GM23338 (cell line): ENCODE measurements around the gene CFAP157. TPM values are rescaled to one million over a fixed set of nuclear protein-coding genes. Genes with fewer than 3 reads are reported as not detected.
A peak's percentile ranks its signal among the peaks of the same experiment; 100 is the strongest.

ENCODE experiments used
- ATAC-seq: fragments of 200-7000 bp; cut with Tn5 transposase; 3 replicates; pipeline ENCODE4 v1.9.1; 2020
- DNase-seq: peaks from one replicate; pipeline ENCODE4 v3.0.0-alpha.2; 2015; ENCODE audit warnings: low spot score
- H2AFZ ChIP-seq: fragments of 200-600 bp; sonication (generic); 2 replicates; pipeline ENCODE4 v1.8.0; 2016; ENCODE audit warnings: antibody characterized with exemption, mild to moderate bottlenecking, moderate library complexity
- H3F3A ChIP-seq: fragments of 200-600 bp; sonication (generic); replicated peaks from 2 replicates; pipeline ENCODE4 v1.8.0; 2017; ENCODE audit warnings: antibody characterized with exemption, mixed run types, low read depth
- H3K27ac ChIP-seq: fragments of 200-600 bp; sonication (generic); 2 replicates; pipeline ENCODE4 v1.6.1; 2016; ENCODE audit warnings: low read depth
- H3K27me3 ChIP-seq: fragments of 200-600 bp; sonication (generic); 2 replicates; pipeline ENCODE4 v1.8.0; 2016; ENCODE audit warnings: mild to moderate bottlenecking, mixed run types, moderate library complexity; ENCODE audit not compliant: insufficient read depth
- H3K36me3 ChIP-seq: fragments of 200-600 bp; sonication (generic); 2 replicates; pipeline ENCODE4 v1.8.0; 2016; ENCODE audit warnings: mild to moderate bottlenecking; ENCODE audit not compliant: insufficient read depth
- H3K4me1 ChIP-seq: fragments of 200-600 bp; sonication (generic); 2 replicates; pipeline ENCODE4 v1.8.0; 2016; ENCODE audit warnings: mild to moderate bottlenecking, moderate library complexity; ENCODE audit not compliant: insufficient read depth
- H3K4me2 ChIP-seq: fragments of 200-600 bp; sonication (generic); 2 replicates; pipeline ENCODE4 v1.7.1; 2017; ENCODE audit warnings: mixed run types
- H3K4me3 ChIP-seq: fragments of 200-600 bp; sonication (generic); 2 replicates; pipeline ENCODE4 v1.6.1; 2016; ENCODE audit warnings: mixed run types
- H3K79me2 ChIP-seq: fragments of 200-600 bp; sonication (generic); replicated peaks from 2 replicates; pipeline ENCODE4 v1.8.0; 2017; ENCODE audit warnings: mild to moderate bottlenecking; ENCODE audit not compliant: insufficient read depth
- H3K9me2 ChIP-seq: fragments of 200-600 bp; sonication (generic); 2 replicates; pipeline ENCODE4 v1.8.0; 2017; ENCODE audit not compliant: insufficient read depth
- H4K20me1 ChIP-seq: fragments of 200-600 bp; sonication (generic); replicated peaks from 2 replicates; pipeline ENCODE4 v1.8.0; 2017; ENCODE audit warnings: mild to moderate bottlenecking; ENCODE audit not compliant: insufficient read depth
- H3K27ac Mint-ChIP-seq: 2 replicates; pipeline ENCODE4 v1.8.0; 2020; ENCODE audit warnings: inconsistent platforms, mild to moderate bottlenecking, moderate library complexity, mixed read lengths
- H3K27me3 Mint-ChIP-seq: 3 replicates; pipeline ENCODE4 v1.8.0; 2022; ENCODE audit warnings: low read depth, mild to moderate bottlenecking, moderate library complexity, mixed read lengths, inconsistent platforms; ENCODE audit not compliant: insufficient read depth, poor library complexity
- H3K36me3 Mint-ChIP-seq: 3 replicates; pipeline ENCODE4 v1.8.0; 2021; ENCODE audit warnings: low read depth, mild to moderate bottlenecking, inconsistent platforms, moderate library complexity, mixed read lengths
- H3K4me1 Mint-ChIP-seq: 3 replicates; pipeline ENCODE4 v1.8.0; 2020; ENCODE audit warnings: mild to moderate bottlenecking, inconsistent platforms, mixed read lengths
- H3K4me3 Mint-ChIP-seq: 3 replicates; pipeline ENCODE4 v1.8.0; 2021; ENCODE audit warnings: moderate library complexity, mild to moderate bottlenecking, inconsistent platforms, mixed read lengths
- H3K9me3 Mint-ChIP-seq: 3 replicates; pipeline ENCODE4 v1.8.0; 2020; ENCODE audit warnings: moderate library complexity, mild to moderate bottlenecking, inconsistent platforms, mixed read lengths
- EZH2phosphoT487 ChIP-seq: fragments of 200-600 bp; sonication (generic); IDR thresholded peaks from one replicate; pipeline ENCODE4 v1.8.1; 2018; ENCODE audit warnings: antibody characterized with exemption; ENCODE audit not compliant: unreplicated experiment
- NANOG ChIP-seq: IDR thresholded peaks from 2 replicates; pipeline ENCODE4 v1.6.1; 2016; ENCODE audit warnings: antibody characterized with exemption, borderline replicate concordance
- POLR2AphosphoS5 ChIP-seq: IDR thresholded peaks from 2 replicates; pipeline ENCODE4 v1.6.1; 2016; ENCODE audit warnings: antibody characterized with exemption, low read depth
- STAT1 ChIP-seq: IDR thresholded peaks from one replicate; pipeline ENCODE4 v1.6.1; 2016; ENCODE audit warnings: antibody characterized with exemption; ENCODE audit not compliant: unreplicated experiment
- polyA plus RNA-seq: library from polyadenylated mRNA; unstranded; fragments of >200 nt; fragmentation: Nextera tagmentation; extraction: Ambion mirVana; gene quantifications from 2 replicates; pipeline ENCODE4 v1.2.1, GENCODE V29; 2016
- total RNA-seq: library from RNA; depleted of rRNA; stranded (reverse); fragments of >200 nt; shearing (Covaris generic); gene quantifications from 2 replicates; pipeline ENCODE4 v1.2.3, GENCODE V29; 2014
- TF ChIP-seq, protein P1 (sequence below): IDR thresholded peaks from 2 replicates; pipeline ENCODE4 v1.6.1; 2016; ENCODE audit warnings: antibody characterized with exemption
- TF ChIP-seq, protein P2 (sequence below): IDR thresholded peaks from one replicate; pipeline ENCODE4 v1.6.1; 2018; ENCODE audit warnings: antibody characterized with exemption; ENCODE audit not compliant: unreplicated experiment
- TF ChIP-seq, protein P3 (sequence below): fragments of 250-450 bp; sonication (Bioruptor Pico); IDR thresholded peaks from 2 replicates; pipeline ENCODE4 v1.5.0; 2020; ENCODE audit warnings: mild to moderate bottlenecking, moderate library complexity

CFAP157 gene
- total and polyA plus RNA-seq, 2 experiments from 2014 or later, result 0.17 to 0.55 TPM

DNA sequence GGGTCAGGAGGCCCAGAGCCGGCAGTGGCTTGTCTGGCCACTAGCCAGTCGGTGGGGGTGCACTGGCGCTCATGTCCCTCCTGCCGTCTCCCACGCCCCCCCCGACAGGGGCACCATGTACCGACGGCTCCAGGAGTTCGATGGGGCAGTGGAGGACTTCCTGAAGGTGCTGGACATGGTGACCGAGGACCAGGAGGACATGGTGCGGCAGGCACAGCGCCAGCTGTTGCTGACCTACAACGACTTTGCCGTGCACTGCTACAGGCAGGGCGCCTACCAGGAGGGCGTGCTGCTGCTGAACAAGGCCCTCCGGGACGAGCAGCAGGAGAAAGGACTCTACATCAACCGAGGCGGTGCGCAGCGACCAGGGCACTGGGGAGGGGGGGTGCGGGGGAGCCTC, 17.2 kb downstream of the CFAP157 start:
- H3F3A ChIP-seq, result 0 out of 2 replicates have a peak, but pooled peaks cover 3% of the 10 kb centered on the region
- H3K36me3 ChIP-seq, result no peaks in the 10 kb centered on the region
- Mint-ChIP-seq H3K9me3 (no peaks in the 10 kb centered on the region), H3K4me1 (peaks cover 14% of the 10 kb centered on the region), H3K36me3 (no peaks in the 10 kb centered on the region), H3K27me3 (peaks cover 7% of the 10 kb centered on the region), H3K27ac (no peak overlapping the region), H3K4me3 (no peak overlapping the region)
- TF ChIP-seq, protein P1, sequence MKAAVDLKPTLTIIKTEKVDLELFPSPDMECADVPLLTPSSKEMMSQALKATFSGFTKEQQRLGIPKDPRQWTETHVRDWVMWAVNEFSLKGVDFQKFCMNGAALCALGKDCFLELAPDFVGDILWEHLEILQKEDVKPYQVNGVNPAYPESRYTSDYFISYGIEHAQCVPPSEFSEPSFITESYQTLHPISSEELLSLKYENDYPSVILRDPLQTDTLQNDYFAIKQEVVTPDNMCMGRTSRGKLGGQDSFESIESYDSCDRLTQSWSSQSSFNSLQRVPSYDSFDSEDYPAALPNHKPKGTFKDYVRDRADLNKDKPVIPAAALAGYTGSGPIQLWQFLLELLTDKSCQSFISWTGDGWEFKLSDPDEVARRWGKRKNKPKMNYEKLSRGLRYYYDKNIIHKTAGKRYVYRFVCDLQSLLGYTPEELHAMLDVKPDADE, result no peak
- TF ChIP-seq, protein P2, sequence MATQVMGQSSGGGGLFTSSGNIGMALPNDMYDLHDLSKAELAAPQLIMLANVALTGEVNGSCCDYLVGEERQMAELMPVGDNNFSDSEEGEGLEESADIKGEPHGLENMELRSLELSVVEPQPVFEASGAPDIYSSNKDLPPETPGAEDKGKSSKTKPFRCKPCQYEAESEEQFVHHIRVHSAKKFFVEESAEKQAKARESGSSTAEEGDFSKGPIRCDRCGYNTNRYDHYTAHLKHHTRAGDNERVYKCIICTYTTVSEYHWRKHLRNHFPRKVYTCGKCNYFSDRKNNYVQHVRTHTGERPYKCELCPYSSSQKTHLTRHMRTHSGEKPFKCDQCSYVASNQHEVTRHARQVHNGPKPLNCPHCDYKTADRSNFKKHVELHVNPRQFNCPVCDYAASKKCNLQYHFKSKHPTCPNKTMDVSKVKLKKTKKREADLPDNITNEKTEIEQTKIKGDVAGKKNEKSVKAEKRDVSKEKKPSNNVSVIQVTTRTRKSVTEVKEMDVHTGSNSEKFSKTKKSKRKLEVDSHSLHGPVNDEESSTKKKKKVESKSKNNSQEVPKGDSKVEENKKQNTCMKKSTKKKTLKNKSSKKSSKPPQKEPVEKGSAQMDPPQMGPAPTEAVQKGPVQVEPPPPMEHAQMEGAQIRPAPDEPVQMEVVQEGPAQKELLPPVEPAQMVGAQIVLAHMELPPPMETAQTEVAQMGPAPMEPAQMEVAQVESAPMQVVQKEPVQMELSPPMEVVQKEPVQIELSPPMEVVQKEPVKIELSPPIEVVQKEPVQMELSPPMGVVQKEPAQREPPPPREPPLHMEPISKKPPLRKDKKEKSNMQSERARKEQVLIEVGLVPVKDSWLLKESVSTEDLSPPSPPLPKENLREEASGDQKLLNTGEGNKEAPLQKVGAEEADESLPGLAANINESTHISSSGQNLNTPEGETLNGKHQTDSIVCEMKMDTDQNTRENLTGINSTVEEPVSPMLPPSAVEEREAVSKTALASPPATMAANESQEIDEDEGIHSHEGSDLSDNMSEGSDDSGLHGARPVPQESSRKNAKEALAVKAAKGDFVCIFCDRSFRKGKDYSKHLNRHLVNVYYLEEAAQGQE, result no peak
- TF ChIP-seq POLR2AphosphoS5, result no peak
- TF ChIP-seq NANOG, result no peak
- DNase-seq, result peak; percentile 53
- H3K4me3 ChIP-seq, result peak overlapping the region; percentile 36; the same call in 1 of the 2 replicates
- H2AFZ ChIP-seq, result peak overlapping the region; percentile 87
- H3K4me1 ChIP-seq, result peaks cover 10% of the 10 kb centered on the region
- ATAC-seq, result peak; percentile 65
- peak overlapping the region; percentile 74; the same call in 1 of the 2 replicates for H3K27ac ChIP-seq
- H3K9me2 ChIP-seq, result no peaks in the 10 kb centered on the region
- H4K20me1 ChIP-seq, result no peaks in the 10 kb centered on the region
- H3K27me3 ChIP-seq, result no peaks in the 10 kb centered on the region
- peak overlapping the region; percentile 71 for H3K4me2 ChIP-seq
- H3K79me2 ChIP-seq, result no peaks in the 10 kb centered on the region

DNA sequence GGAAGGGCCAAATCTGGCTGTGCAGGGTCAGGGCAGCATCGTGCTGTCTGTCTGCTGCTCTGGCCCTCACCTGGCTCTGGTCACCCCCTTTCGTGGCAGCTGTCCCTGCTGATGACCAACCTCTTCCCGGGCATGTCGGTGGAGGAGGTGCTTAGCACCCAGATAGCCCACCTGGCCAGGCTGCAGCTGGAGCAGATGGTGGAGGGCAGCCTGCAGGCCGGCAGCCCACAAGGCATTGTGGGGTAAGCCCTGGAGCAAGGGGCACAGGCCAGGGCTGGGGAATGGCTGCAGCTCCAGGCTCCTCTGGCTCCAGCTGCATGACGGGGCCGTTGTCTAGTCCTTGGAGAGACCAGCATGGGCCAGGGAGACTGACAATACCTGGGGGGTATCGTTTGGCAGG, 20.1 kb downstream of the CFAP157 start:
- H4K20me1 ChIP-seq, result no peaks in the 10 kb centered on the region
- Mint-ChIP-seq H3K27ac (no peak overlapping the region), H3K36me3 (no peaks in the 10 kb centered on the region), H3K4me1 (peaks cover 9% of the 10 kb centered on the region), H3K9me3 (no peaks in the 10 kb centered on the region), H3K27me3 (peaks cover 3% of the 10 kb centered on the region), H3K4me3 (no peak overlapping the region)
- no peaks in the 10 kb centered on the region for H3K27me3 ChIP-seq
- H3K4me1 ChIP-seq, result peaks cover 7% of the 10 kb centered on the region
- H3K4me2 ChIP-seq, result no peak overlapping the region
- TF ChIP-seq NANOG (no peak), STAT1 (no peak)
- no peaks in the 10 kb centered on the region for H3F3A ChIP-seq
- no peak overlapping the region for H3K27ac ChIP-seq
- no peak overlapping the region for H3K4me3 ChIP-seq
- H3K9me2 ChIP-seq, result no peaks in the 10 kb centered on the region
- ATAC-seq, result no peak
- H3K79me2 ChIP-seq, result no peaks in the 10 kb centered on the region
- H3K36me3 ChIP-seq, result no peaks in the 10 kb centered on the region
- no peak overlapping the region for H2AFZ ChIP-seq
- no peak for DNase-seq

DNA sequence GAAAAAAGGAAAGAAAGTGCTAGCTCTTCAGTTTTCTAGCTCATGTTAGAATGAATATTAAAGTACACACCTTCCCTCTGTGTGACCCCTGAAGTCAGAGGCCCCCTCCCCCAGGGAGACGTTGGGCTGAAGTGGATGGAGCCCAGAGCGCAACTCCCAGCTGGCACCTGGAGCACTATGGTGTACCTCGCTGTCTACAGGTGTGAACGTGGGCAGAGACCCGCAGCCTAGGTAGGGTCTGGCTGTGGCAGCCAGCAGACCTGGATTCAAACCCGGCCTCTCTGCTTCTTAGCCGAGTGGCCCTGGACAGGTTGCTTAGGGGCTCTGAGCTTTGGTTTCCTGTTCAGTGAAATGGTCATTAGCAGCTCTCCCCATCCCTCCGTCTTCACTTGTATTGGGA, 22.0 kb downstream of the CFAP157 start:
- Histone ChIP-seq H3K4me2 (no peak overlapping the region), H2AFZ (no peak overlapping the region), H3K4me1 (peaks cover 7% of the 10 kb centered on the region), H3K79me2 (no peaks in the 10 kb centered on the region), H3K4me3 (no peak overlapping the region), H3K36me3 (no peaks in the 10 kb centered on the region), H3K27ac (no peak overlapping the region), H3K9me2 (no peaks in the 10 kb centered on the region), H3K27me3 (no peaks in the 10 kb centered on the region), H4K20me1 (no peaks in the 10 kb centered on the region), H3F3A (no peaks in the 10 kb centered on the region)
- Mint-ChIP-seq H3K36me3 (no peaks in the 10 kb centered on the region), H3K4me3 (no peak overlapping the region), H3K27me3 (peaks cover 8% of the 10 kb centered on the region), H3K4me1 (peaks cover 12% of the 10 kb centered on the region), H3K27ac (no peak overlapping the region), H3K9me3 (no peaks in the 10 kb centered on the region)
- DNase-seq, result no peak
- no peak for ATAC-seq
- no peak for TF ChIP-seq EZH2phosphoT487
- TF ChIP-seq, protein P3, sequence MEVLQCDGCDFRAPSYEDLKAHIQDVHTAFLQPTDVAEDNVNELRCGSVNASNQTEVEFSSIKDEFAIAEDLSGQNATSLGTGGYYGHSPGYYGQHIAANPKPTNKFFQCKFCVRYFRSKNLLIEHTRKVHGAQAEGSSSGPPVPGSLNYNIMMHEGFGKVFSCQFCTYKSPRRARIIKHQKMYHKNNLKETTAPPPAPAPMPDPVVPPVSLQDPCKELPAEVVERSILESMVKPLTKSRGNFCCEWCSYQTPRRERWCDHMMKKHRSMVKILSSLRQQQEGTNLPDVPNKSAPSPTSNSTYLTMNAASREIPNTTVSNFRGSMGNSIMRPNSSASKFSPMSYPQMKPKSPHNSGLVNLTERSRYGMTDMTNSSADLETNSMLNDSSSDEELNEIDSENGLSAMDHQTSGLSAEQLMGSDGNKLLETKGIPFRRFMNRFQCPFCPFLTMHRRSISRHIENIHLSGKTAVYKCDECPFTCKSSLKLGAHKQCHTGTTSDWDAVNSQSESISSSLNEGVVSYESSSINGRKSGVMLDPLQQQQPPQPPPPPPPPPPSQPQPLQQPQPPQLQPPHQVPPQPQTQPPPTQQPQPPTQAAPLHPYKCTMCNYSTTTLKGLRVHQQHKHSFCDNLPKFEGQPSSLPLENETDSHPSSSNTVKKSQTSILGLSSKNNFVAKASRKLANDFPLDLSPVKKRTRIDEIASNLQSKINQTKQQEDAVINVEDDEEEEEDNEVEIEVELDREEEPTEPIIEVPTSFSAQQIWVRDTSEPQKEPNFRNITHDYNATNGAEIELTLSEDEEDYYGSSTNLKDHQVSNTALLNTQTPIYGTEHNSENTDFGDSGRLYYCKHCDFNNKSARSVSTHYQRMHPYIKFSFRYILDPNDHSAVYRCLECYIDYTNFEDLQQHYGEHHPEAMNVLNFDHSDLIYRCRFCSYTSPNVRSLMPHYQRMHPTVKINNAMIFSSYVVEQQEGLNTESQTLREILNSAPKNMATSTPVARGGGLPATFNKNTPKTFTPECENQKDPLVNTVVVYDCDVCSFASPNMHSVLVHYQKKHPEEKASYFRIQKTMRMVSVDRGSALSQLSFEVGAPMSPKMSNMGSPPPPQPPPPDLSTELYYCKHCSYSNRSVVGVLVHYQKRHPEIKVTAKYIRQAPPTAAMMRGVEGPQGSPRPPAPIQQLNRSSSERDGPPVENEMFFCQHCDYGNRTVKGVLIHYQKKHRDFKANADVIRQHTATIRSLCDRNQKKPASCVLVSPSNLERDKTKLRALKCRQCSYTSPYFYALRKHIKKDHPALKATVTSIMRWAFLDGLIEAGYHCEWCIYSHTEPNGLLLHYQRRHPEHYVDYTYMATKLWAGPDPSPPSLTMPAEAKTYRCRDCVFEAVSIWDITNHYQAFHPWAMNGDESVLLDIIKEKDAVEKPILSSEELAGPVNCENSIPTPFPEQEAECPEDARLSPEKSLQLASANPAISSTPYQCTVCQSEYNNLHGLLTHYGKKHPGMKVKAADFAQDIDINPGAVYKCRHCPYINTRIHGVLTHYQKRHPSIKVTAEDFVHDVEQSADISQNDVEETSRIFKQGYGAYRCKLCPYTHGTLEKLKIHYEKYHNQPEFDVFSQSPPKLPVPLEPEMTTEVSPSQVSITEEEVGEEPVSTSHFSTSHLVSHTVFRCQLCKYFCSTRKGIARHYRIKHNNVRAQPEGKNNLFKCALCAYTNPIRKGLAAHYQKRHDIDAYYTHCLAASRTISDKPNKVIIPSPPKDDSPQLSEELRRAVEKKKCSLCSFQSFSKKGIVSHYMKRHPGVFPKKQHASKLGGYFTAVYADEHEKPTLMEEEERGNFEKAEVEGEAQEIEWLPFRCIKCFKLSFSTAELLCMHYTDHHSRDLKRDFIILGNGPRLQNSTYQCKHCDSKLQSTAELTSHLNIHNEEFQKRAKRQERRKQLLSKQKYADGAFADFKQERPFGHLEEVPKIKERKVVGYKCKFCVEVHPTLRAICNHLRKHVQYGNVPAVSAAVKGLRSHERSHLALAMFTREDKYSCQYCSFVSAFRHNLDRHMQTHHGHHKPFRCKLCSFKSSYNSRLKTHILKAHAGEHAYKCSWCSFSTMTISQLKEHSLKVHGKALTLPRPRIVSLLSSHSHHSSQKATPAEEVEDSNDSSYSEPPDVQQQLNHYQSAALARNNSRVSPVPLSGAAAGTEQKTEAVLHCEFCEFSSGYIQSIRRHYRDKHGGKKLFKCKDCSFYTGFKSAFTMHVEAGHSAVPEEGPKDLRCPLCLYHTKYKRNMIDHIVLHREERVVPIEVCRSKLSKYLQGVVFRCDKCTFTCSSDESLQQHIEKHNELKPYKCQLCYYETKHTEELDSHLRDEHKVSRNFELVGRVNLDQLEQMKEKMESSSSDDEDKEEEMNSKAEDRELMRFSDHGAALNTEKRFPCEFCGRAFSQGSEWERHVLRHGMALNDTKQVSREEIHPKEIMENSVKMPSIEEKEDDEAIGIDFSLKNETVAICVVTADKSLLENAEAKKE (CRISPR knock-in tag), result no peak
